HL-60/S4 treated with phorbol 12-myristate 13-acetate at 8.2 ng/mL for 4 days and 3 days (cell line): ENCODE measurements around the gene CBLN3.

Source experiments
- in situ Hi-C: fragments of 300-500 bp; cut with MboI; formaldehyde crosslinking; loops from 2 replicates; pipeline ENCODE4 v1.15.0; 2022; ENCODE audit warnings: low sequenced_read_pairs

CBLN3 gene

DNA sequence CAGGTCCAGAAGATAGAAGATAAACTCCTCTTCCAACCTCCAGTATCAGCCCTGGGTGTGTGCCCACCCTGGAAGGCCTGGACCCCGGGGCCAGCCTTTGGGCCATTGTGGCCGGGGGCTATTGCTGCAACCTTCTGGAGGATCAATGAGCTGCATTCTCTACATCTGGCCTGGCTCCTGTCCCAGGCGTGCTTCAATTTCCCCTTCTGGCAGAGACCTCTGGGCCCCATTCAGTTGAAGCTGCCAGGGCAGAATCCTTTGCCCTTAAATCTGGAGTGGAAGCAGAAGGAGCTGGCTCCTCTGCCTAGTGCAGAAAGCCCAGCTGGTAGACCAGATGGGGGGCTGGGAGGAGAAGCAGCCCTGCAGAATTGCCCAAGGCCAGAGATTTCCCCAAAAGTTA is 20.7 kb downstream of the CBLN3 start:
- in situ Hi-C loops, result no loop called here

DNA sequence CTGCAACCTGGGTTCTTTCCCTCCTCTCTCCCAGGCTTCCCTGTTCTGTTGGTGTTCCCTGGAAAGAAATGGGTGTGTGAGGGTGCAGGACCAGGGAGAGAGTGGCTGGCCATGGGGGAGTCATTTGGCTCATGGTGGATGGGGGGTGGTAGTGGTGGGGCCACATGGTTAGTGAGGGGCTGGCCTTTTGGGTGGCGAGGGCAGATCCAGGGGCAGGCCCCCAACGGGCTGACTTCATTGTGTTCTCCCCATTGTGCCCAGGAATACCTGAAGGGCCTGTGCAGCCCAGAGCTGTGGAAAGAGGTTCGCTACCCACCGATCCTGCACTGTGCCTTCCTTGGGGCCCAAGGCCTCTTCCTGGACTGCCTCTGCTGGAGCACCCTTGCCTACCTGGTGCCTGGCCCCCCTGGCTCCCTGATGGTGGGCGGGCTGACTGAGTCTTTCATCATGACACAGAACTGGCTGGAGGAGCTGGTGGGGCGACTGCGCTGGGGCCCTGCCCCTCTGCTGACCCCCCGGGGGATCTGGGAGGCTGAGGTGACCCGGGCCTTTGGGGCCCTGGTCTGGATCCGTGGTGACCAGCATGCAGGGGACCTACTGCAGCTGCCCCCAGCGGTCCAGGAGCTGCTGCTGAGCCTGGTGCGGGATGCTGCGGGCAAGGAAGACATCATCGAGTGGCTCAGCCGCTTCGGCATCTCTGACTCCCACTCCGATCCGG is 21.7 kb downstream of the CBLN3 start:
- in situ Hi-C loops, result no loop called here

DNA sequence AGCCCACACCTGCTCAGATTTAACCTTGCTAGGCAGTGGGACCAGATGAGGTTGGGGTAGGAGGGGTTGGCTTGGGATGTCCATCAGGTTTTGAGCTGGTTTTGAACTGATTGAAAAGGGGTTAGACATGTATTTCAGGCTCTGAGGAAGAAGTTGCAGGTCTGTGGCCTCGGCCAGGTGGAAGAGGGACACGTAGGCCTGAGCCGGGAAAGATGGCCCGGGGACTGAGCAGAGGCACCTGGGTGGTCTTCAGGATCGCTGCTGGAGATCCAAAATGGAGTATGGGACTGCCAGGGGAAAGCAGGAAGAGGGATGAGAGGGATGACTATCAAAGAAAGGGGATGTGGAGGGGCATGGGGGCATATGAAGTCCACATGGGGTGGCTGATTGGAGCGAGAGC is 23.1 kb downstream of the CBLN3 start:
- in situ Hi-C loops, result no loop called here

DNA sequence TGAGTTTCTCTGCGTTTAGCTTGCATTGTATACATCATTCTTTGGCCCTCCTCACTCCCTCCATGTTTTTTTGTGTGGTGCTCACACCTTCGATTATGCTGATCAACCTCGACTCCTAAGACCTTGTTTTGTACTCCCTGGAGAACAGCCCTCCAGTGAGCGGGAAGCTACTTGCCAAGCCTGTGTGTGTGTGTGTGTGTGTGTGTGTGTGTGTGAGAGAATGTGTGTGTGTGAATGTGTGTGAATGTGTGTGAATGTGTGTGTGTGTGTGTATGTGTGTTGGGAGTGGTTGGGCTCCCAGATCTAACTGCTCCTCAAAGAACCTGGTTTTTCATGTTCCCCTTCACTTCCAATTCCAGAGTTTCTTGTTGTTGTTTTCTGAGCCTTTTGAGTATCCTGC is 24.7 kb downstream of the CBLN3 start:
- in situ Hi-C loops, result no loop called here

DNA sequence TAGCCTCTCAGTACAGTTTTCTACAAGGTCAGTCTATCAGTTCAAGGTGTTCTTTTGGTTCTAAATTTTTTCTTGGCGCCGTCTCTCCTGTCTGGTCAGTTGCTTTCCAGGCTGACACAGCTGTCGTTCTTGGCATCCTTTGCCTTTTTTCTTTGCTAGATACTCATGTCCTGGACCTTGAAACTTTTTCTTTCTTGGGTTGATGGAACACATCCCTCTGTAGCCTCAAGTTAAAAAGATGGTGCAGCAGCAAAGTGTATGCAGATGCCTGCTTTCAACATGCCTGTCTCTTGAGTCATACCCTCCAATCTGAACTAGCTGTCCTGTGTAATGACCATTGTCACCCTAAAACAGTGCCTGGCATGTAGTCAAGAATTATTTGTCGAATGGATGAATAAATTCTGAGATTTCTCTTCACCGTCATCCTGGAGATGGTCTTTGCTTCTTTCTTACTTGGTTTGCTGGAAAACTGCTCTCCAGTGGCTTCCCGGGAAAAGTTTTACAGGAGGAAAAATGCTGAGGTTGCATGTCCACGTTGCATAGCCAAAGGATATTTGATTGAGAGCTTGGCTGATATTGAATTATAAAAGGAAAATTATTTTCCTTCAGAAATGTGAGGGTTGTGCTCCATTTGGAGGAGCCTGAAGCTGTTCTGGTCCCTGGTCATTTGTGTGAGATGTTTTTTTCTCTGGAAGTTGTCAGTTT is 26.0 kb downstream of the CBLN3 start:
- in situ Hi-C loops, result no loop called here

DNA sequence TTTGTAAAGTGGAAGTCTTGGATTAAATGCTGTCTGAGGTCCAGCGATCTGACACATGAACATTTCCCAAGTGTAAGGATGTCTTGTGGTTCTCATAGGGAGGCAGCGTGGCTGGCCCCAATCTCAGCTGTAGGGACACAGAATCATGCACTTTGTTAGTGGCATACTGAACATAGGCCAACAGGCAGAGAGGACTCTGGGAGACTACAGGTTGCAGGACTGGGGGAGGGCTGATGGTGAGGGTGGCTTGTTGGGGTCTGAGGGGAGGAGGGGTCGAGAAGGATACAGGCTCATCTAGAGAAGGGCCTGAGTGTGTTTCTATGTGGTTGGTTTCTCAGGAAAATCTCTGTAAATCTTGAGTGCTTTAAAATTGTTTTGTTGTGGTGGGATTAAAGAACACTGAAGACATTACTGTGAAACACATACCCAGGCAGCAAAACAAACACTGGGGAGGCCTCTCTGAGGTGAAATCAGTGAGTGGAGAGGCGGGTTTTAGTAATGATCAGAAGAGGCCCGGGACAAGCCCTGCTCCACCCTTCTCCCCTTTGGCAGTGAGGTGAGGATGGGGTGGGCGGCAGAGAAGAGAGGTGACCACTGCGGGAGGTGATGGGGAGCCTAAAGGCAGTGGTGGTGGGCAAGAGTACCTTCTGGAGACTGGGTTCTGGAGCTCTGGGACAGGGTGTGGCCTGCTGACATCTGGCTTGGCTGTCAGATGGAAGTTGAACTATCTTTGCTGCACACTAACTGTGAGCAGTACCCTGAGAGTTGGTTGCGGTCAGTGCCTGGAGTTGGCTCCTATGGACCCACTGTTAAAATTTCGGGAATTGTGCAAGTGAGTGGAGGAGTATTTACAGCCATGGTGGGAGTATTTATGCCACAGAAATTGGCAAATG is 27.4 kb downstream of the CBLN3 start:
- in situ Hi-C loops, result no loop called here

DNA sequence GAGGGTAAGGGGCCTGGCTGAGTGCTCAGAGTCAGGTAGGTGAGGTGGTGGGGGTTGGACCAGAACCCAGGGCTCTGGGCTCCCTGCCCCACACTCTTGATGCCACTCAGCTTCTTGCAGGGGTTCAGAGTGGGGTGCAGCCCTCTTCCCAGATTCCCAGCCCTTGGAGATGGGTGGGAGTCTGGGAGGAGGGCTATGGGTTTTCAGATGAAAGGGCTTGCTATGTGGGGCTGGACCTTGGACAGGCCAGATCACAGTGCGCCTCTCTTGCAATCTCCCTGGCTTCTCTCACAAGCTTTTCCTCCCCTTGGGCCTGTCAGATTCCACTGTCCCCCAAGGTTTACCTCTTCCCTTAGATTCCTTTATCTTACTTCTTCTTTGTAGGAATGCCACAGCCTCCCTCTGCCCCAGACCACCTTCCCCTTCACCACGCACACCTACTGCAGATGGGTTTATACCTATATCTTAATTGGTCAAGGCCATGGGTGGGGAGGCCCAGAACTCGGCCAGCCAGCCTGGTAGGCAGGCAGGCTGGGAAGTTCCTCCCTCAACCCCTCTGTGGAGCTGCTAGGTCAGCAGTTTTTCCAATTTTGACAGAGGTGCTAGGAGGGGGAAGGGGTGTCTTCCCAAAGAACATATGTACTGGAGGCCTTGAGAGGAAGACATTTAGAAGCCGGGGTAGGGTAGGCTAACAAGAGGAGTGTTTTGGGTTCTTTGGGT is 29.3 kb downstream of the CBLN3 start:
- in situ Hi-C loops, result no loop called here

DNA sequence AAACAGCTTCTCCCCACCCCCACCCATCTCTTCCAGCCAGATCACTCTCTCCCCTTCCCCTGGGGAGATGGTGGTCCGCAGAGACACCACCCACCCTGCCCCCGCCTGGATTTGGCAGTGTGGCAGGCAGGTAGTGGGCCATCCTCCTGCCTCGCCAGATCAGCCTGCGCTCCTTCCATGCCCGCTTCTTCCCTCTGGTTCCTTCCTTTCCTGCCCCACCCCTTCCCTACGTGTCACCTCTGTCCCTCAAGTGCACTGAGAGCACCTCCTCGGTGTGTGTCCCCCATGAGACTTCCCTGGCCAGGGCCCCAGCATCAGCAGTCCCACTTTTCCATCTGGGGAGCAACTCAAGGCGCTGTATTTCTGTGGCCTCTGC is 30.0 kb downstream of the CBLN3 start:
- in situ Hi-C loops, result no loop called here

DNA sequence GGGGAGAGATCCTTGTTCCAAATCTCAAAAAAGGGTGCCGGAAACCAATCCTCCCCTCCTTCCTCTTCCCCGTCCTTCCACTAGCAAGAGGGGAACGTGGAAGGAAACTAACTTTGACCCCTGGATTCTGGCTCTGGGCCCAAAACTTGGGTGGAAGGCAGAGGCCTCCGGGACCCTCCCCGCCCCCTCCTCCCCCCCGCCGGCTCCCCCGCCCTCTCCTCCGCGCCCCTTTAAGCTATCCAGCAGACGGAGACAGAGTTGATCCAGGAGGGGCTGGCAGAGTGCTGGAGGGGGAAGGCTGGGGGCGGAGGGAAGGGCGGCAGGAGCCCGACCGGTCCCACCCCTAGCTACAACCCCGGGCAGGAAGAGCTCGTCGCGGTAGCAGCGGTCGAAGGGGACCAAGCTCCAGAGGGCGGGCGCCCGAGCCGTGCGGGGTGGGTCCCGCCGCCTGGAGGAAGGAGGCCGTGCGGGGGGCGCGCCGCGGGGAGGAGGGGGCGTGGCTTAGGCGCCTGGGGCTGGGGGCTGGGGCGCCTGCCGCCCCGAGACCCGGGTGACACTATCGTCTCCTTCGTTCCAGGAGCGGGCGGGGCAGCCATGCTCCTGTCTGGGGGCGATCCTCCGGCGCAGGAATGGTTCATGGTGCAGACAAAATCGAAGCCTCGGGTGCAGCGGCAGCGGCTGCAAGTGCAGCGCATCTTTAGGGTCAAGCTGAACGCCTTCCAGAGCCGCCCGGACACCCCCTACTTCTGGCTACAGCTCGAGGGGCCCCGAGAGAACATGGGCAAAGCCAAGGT is 30.6 kb downstream of the CBLN3 start, which contains the start of gene NYNRIN:
Gene NYNRIN (plus strand): TSS at position 351 of the 794 bp plus-strand sequence. CDS start 244 bp downstream, at position 595.
- in situ Hi-C loops, result no loop called here

DNA sequence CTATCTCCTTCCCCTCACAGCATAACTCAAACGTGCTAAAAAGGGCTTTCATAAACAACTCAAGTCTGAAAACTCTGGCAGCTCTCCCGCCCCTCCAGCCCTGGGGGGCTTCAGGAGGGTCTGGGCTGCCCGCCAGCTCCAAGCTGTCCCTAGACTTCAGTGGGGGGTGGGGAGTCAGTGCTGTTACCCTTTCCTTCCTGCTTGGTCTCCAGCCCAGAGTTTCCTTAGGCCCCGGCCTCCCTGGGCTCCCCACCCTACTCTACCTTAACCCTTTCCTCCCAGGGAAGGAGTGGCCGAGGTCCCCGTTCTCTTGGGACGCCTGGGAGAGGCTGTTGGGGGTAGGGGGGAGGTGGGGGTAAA is 31.2 kb downstream of the CBLN3 start:
- in situ Hi-C loops, result no loop called here

DNA sequence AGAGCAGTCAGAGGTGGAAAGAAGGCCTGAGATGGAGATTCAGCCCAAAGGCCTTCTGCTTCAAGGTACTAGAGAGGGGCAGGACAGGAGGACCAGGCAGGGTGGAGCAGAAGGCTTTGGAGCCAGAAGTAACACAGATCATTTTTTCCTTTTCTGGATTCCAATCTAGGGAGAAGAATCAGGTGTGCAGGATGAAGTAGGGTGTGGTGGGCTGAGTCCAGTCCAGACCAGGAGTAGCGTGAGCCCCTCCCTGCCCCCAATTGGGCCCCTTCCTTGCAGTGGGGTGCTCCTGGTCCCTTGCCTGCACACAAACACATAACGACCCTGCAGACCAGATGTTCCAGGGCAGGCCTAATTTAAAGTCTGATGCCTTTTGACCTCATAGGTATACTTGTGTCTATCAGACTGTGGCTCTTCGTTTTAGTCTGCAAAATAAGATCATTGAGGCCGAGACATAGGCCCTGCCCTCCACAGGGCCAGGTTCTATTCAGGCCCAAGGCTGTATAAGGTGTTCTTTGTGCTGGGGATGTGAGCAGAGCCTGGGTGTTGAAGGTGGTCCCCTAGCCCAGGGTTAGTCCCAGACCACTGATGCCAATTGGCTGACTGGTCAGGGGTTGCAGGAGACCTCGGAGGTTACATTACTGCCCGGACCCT is 31.7 kb downstream of the CBLN3 start:
- in situ Hi-C loops, result no loop called here

DNA sequence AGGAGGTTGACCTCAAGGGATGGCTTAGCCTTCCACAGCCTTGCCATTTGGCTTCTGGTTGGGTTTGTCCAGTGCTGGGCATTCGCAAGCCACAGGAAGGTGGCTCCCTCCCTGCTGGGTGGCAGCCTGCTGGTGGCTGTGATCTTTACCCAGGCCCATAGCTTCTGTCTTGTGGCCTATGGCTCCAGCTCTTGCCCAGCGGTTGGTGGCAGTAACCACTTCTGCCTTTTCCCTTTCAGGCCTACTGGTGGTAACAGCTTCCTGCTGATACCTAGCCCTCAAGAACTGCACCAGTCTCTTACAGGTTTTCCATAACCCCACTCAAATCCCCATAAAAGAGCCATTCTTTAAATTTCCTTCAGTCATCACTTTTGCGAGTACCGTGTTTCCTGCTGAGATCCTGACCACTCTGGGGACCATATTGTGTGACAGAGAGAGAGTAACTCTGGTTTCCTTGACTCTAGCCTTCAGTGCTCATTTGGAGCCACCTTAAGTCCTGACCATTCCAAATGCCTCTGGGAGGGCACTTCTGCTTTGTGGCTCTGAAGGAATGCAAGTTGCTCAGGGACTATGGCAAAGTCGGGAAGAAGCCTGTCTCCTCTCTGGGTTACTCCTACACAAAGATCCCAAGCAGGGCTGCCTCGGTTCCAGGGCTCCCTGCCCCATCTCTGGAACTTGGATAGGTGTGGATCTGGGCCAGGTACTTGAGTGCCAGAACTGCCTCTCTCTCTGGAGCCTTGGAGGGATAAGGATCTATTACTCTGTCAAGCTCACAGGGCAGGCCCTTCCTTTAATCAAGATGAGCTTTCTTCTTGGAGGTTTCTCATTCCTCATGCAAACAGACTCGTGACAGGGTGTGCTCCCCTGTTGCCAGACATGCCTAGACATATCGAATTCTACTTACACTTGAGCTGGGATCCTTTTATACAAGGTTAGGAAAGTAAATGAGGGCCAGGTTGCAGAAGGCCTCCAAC is 33.6 kb downstream of the CBLN3 start:
- in situ Hi-C loops, result no loop called here

DNA sequence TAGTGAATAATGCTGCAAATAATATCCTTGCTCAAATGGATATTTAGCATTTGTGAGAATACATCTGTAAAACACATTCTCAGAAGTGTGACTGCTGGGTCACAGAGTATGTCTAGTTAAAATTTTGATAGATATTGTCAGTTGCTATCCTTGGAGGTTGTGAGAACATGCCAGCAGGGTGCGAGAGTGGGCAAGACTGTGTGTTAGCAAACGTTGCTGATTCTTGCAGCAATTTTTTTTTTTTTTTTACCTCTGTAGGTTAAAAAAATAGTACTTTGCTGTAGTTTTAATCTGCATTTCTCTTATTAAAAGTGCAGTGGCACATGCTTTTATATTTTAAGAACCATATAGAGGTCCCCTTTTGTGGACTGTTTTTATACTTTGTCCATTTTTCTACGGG is 35.2 kb downstream of the CBLN3 start:
- in situ Hi-C loops, result no loop called here

DNA sequence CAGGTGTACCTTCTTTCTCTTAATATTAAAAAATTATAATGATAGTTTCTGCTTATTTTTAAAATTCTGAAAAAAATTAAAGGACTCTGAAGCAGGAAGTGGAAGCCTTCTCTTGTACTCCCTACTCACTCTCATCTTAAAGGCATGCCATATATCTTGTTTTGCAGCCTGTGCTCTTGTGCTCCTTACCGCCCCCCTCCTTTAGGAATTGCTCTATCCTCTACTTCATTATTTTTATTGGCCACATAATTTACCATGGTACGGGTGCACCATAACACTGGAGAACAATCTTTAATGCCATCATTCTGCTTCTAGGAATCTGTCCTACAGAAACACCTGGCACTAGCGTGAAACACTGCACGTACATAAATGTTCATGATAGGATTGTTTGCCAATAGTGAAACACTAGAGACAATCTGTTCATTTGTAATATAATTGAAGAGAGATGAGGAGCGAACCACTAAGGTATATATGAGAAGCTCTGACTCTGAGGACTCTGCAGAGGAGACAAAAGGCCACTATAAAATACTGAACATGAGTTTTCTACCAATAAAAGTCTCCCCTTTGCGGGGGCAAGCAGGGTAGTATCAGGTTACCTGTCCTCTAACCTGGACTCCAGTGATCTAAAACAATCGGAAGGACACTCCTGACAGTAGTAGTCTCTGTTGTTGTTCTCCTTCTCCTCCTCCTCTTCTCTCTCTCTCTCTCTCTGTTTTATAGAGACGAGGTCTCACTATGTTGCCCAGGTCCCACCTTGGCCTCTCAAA is 37.0 kb downstream of the CBLN3 start:
- in situ Hi-C loops, result no loop called here

DNA sequence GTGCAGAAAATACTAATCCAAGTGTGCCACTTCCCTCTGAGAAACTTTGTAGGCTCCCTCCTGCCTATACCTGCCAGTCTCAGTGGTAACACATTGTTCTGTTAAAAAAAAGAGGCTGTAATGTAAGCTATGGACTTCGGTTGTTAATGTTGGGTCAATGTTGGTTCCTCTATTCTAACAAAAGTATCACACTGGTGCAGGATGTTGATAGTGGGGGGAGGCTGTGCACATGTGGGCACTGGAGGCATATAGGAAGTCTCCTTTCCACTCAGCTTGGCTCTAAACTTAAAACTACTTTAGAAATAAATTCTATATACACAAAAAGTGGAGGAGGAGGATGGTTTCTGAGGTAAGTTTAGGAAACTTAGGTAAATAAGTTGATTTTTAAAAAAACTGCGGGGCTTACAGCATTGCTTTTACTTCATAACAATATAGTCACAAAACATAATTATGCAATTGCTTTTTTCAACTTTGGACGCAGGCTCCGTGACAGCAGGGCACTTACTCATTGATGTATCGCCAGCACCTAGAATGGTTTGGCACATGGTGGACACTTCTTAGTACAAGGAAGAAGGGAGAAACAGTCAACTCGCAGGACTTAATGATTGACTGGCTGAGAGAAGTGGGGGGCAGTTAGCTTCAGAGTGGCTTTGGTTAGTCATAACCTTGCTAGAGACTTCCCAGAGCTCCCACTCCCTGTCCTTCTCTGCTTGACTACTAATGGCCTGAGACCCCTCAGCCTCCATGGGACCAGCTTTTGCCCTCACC is 38.6 kb downstream of the CBLN3 start:
- in situ Hi-C loops, result no loop called here

DNA sequence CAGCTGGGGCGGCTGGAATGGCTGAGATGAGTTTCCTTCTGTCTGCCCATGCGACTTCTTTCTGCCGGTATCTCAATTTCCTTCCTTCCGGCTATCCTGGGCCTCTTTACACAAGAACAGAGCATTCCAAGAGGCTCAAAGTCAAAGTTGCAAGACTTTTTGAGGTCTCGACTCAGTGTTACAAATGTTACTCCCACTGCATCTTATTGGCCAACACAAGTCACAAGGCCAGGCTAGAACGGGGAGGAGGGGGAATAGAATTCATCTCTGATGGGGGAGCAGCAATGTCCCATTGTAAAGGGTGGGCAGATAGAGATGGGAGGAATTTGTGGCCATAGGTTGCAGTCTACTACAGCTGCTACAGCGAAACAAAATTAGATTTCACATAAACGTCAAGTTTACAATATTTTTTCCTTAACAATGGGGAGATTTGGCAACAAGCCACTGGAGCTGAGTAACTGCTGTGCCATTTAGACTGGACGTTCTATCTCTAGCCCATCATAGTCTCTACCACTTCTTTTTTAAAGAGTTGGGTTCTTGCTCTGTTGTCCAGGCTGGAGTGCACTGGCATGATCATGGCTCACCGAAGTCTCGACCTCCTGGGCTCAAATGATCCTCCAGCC is 40.1 kb downstream of the CBLN3 start:
- in situ Hi-C loops, result no loop called here
